Neutrophil (primary cell): ENCODE data around the gene MAGEE1.

Experiments
- H3K27ac ChIP-seq: fragments of 200-600 bp; sonication (generic); 2 replicates; pipeline ENCODE4 v1.5.1; 2016; ENCODE audit warnings: mild to moderate bottlenecking, moderate library complexity
- H3K27me3 ChIP-seq: fragments of 200-600 bp; sonication (generic); 2 replicates; pipeline ENCODE4 v1.6.0; 2016; ENCODE audit warnings: mild to moderate bottlenecking
- H3K36me3 ChIP-seq: fragments of 200-600 bp; sonication (generic); 2 replicates; pipeline ENCODE4 v1.5.1; 2017
- H3K4me1 ChIP-seq, 2 experiments: fragments of 200-600 bp in 1 of 2; sonication (generic) in 1 of 2; 1 replicate in 1 of 2; 2 replicates in 1 of 2; pipeline versions ENCODE4 v1.5.1 to v1.6.1; 2013 to 2016; ENCODE audit warnings: low read depth in 1 of 2, low read length in 1 of 2, mild to moderate bottlenecking in 1 of 2, moderate library complexity in 1 of 2; ENCODE audit not compliant: control insufficient read depth in 1 of 2, insufficient read depth in 1 of 2
- H3K4me3 ChIP-seq, 2 experiments: fragments of 200-600 bp in 1 of 2; sonication (generic) in 1 of 2; 1 replicate in 1 of 2; 2 replicates in 1 of 2; pipeline ENCODE4 v1.5.1; 2013 to 2016; ENCODE audit warnings: low read depth in 1 of 2, low read length in 1 of 2, mild to moderate bottlenecking in 1 of 2, moderate library complexity in 1 of 2
- H3K9me3 ChIP-seq: fragments of 200-600 bp; sonication (generic); 2 replicates; pipeline ENCODE4 v1.5.1; 2016
- CTCF ChIP-seq: fragments of 200-600 bp; sonication (generic); IDR thresholded peaks from 2 replicates; pipeline ENCODE4 v1.5.1; 2016; ENCODE audit warnings: antibody characterized with exemption

MAGEE1 gene

GRCh38 chrX:76427560-76428242, at the start of gene MAGEE1:
Gene MAGEE1 (plus strand): TSS chrX:76427710. CDS start chrX:76427931, 221 bp downstream.
- no peak for TF ChIP-seq CTCF
- no peak within 1 kb of the TSS for H3K27ac ChIP-seq
- H3K36me3 ChIP-seq: no peaks in the 10 kb centered on the region
- H3K4me1 ChIP-seq: no peaks in the 10 kb centered on the region
- H3K4me3 ChIP-seq: no peak within 1 kb of the TSS
- peaks cover 28% of the 10 kb centered on the region for H3K27me3 ChIP-seq
- no peaks in the 10 kb centered on the region for H3K9me3 ChIP-seq

- H3K9me3 ChIP-seq: no peaks in the 10 kb centered on the region
- no peaks in the 10 kb centered on the region for H3K27me3 ChIP-seq
- no peaks in the 10 kb centered on the region for H3K4me1 ChIP-seq
- no peak overlapping the region for H3K27ac ChIP-seq
- no peak overlapping the region for H3K4me3 ChIP-seq
- TF ChIP-seq CTCF: no peak
- no peaks in the 10 kb centered on the region for H3K36me3 ChIP-seq
These were observed 28.5 kb upstream of the MAGEE1 start for GRCh38 chrX:76398970-76399369.

- no peak for TF ChIP-seq CTCF
- no peak overlapping the region for H3K4me3 ChIP-seq
- H3K36me3 ChIP-seq: no peaks in the 10 kb centered on the region
- H3K9me3 ChIP-seq: no peaks in the 10 kb centered on the region
- H3K4me1 ChIP-seq: no peaks in the 10 kb centered on the region
- H3K27ac ChIP-seq: no peak overlapping the region
- H3K27me3 ChIP-seq: no peaks in the 10 kb centered on the region
These were observed 19.7 kb upstream of the MAGEE1 start for GRCh38 chrX:76407795-76408194.

- Histone ChIP-seq H3K4me1 (no peaks in the 10 kb centered on the region), H3K27me3 (no peaks in the 10 kb centered on the region), H3K9me3 (no peaks in the 10 kb centered on the region), H3K4me3 (no peak overlapping the region), H3K27ac (no peak overlapping the region), H3K36me3 (no peaks in the 10 kb centered on the region)
- no peak for TF ChIP-seq CTCF
These were observed 7.3 kb upstream of the MAGEE1 start for GRCh38 chrX:76420237-76420636.

GRCh38 chrX:76428243-76429130, 977 bp downstream of the MAGEE1 start:
- Histone ChIP-seq H3K36me3 (no peaks in the 10 kb centered on the region), H3K4me3 (no peak overlapping the region), H3K4me1 (no peaks in the 10 kb centered on the region), H3K27ac (no peak overlapping the region), H3K9me3 (no peaks in the 10 kb centered on the region), H3K27me3 (peaks cover 28% of the 10 kb centered on the region)
- TF ChIP-seq CTCF: no peak
